ENCODE data around the gene NOTCH4. TPM values are rescaled to one million over a fixed set of nuclear protein-coding genes. Genes with fewer than 3 reads are reported as not detected.

Gene NOTCH4
- total RNA-seq, 2 donors from 2014 or later, result 2.9 to 3.7 TPM

DNA sequence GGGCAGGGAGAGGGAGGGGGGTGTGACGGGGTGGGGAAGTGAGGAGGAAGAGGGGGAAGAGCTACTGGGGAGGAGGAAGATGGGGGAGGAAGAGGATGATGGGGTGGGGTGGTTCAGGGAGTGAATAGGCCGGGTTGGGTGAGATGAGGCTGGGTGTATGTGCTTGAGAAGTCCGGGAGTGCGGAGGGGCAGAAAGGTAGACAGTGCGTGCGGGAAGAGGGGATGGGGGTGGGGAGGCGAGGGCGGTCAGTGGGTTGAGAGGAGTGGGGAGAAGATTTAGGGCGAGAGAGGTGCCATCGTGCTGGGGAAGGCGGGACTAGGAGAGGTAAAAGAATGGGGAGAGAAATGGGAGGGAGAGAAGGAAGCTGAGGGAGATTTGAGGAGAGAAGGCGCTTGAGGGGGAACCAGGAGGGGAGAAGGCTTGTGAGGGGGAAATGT, 30.9 kb upstream of the NOTCH4 start:
- H3K4me1 ChIP-seq, result no peaks in the 10 kb centered on the region
- peak overlapping the region; percentile 5 for H3K4me3 ChIP-seq
- no peak for TF ChIP-seq CTCF (IDR thresholded peaks at IDR 0.05)
- no peak for DNase-seq
- peak overlapping the region in 1 of 2 donors; percentile 55 for H3K9ac ChIP-seq (ENCODE audit: low read depth in 2 of 2, low read length in 2 of 2)
- H3K9me3 ChIP-seq, result no peaks in the 10 kb centered on the region
- H3K27ac ChIP-seq, result peak overlapping the region; percentile 28
- no peaks in the 10 kb centered on the region for H3K27me3 ChIP-seq
- no peaks in the 10 kb centered on the region for H3K36me3 ChIP-seq
- intact Hi-C loops (cut with DNase I), result no loop called here

GRCh38 chr6:32252331-32253009, 28.6 kb upstream of the NOTCH4 start:
- H3K27me3 ChIP-seq, result no peaks in the 10 kb centered on the region
- H3K27ac ChIP-seq, result no peak overlapping the region
- intact Hi-C loops (cut with DNase I), result no loop called here
- no peaks in the 10 kb centered on the region for H3K9me3 ChIP-seq
- no peak for DNase-seq
- no peak overlapping the region for H3K4me3 ChIP-seq
- TF ChIP-seq CTCF (IDR thresholded peaks at IDR 0.05), result no peak
- no peaks in the 10 kb centered on the region for H3K36me3 ChIP-seq
- no peak overlapping the region for H3K9ac ChIP-seq (ENCODE audit: low read depth in 2 of 2, low read length in 2 of 2)
- H3K4me1 ChIP-seq, result no peaks in the 10 kb centered on the region

- H3K27ac ChIP-seq, result no peak overlapping the region
- DNase-seq, result no peak
- no peaks in the 10 kb centered on the region for H3K36me3 ChIP-seq
- H3K9me3 ChIP-seq, result no peaks in the 10 kb centered on the region
- H3K4me3 ChIP-seq, result no peak overlapping the region
- intact Hi-C loops (cut with DNase I), result loop anchor here (10.0 kb wide), 2 partner anchors 146 to 546 kb away; no protein-coding TSS in a partner anchor
- H3K9ac ChIP-seq (ENCODE audit: low read depth in 2 of 2, low read length in 2 of 2), result no peak overlapping the region
- no peak for TF ChIP-seq CTCF (IDR thresholded peaks at IDR 0.05)
- H3K4me1 ChIP-seq, result no peaks in the 10 kb centered on the region
- no peaks in the 10 kb centered on the region for H3K27me3 ChIP-seq
Measured at GRCh38 chr6:32249262-32249661, 25.4 kb upstream of the NOTCH4 start.

DNA sequence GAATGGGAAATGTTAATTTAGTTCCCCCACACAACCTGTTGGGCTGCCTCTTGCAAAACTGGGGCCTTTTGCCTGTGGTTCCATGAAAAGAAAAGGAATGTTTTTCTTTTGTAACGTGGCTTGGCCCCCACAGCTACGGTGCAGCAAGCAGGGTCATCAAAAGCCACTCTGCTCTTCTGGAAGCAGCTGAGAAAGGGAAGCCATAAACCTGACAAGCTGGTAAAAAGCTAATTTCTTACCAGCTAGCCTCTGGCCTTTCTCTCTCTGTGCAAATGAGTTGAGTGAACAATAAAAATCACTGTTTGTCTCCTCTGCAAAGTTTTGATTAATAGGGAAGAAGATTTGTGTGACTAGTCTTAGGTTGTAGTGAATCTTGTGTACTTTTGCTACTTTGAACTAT, 23.5 kb upstream of the NOTCH4 start:
- no peaks in the 10 kb centered on the region for H3K27me3 ChIP-seq
- TF ChIP-seq CTCF (IDR thresholded peaks at IDR 0.05), result no peak
- no peak for DNase-seq
- H3K36me3 ChIP-seq, result no peaks in the 10 kb centered on the region
- H3K4me3 ChIP-seq, result no peak overlapping the region
- intact Hi-C loops (cut with DNase I), result loop anchor here (10.0 kb wide), 2 partner anchors 147 to 547 kb away; no protein-coding TSS in a partner anchor
- H3K9me3 ChIP-seq, result no peaks in the 10 kb centered on the region
- no peak overlapping the region for H3K27ac ChIP-seq
- no peaks in the 10 kb centered on the region for H3K4me1 ChIP-seq
- no peak overlapping the region for H3K9ac ChIP-seq (ENCODE audit: low read depth in 2 of 2, low read length in 2 of 2)

DNA sequence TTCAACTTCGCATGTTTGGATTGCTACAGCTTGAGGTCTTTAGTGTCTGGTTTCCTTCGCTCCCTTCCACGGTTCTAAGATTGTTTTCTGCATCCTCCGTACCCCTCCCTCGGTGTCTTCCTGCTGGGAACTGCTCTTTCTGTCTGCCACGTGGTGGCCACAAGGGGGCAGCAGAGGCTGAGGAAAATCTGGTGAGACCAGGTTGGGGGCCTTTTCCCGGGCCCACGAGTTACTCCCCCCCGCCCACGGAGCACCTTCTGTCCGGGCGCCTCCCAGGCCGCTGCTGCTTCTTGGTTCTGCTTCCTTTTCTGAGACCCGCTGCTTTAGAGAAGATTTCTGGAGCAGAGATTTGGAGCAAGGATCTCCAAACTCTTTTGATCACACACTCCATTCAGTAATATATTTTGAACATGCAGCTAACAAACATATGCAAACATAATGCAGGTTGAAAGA, 21.1 kb upstream of the NOTCH4 start:
- no peaks in the 10 kb centered on the region for H3K9me3 ChIP-seq
- H3K36me3 ChIP-seq, result no peaks in the 10 kb centered on the region
- intact Hi-C loops (cut with DNase I), result loop anchor here (5.0 to 10.0 kb wide), 3 partner anchors 128 to 550 kb away; no protein-coding TSS in a partner anchor
- H3K27me3 ChIP-seq, result no peaks in the 10 kb centered on the region
- no peaks in the 10 kb centered on the region for H3K4me1 ChIP-seq
- no peak overlapping the region for H3K9ac ChIP-seq (ENCODE audit: low read depth in 2 of 2, low read length in 2 of 2)
- DNase-seq, result peak; percentile 76
- H3K4me3 ChIP-seq, result no peak overlapping the region
- peak; percentile 85 for TF ChIP-seq CTCF (IDR thresholded peaks at IDR 0.05)
- H3K27ac ChIP-seq, result no peak overlapping the region
